Femur (tissue), 1 donor: ENCODE data around the gene CABLES2.

Source experiments
- DNase-seq: peaks from one replicate; pipeline ENCODE4 v3.0.0-alpha.2; 2017

Gene CABLES2

DNA sequence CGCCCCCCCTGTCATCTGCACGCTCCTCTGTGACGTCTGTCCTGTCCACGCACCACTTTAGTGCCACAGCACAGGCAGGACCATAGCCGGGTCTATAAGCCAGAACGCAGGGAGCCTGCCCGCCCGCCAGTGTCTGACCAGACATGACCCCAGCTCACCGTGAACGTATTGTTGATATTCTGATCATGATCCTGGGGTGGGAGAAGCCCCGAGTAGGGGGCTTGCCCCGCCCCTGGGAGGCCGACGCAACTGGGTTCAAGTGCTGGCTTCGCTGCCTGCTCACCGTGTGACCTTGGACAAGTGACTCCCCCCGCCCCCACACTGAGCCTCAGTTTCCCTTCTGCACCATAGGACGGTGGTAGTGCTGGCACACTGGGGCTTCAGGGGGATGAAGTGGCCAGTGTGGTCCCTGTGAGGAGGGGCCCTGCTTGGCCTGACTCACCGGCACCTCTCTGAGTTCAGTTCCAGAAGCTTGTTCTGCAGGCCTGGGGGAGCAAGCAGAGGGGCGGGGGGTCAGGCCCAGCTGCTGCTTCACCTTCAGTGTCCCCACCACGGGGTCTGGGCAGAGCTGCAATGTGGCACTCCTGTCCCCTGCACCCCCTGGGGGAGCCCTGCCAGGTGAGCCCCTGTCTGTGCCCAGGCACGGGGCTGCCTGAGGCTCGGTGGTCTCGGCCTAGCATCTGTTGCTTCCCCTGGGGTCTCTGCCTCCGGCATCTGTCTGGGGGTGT lies 11.1 kb upstream of the CABLES2 start:
- DNase-seq, result no peak

DNA sequence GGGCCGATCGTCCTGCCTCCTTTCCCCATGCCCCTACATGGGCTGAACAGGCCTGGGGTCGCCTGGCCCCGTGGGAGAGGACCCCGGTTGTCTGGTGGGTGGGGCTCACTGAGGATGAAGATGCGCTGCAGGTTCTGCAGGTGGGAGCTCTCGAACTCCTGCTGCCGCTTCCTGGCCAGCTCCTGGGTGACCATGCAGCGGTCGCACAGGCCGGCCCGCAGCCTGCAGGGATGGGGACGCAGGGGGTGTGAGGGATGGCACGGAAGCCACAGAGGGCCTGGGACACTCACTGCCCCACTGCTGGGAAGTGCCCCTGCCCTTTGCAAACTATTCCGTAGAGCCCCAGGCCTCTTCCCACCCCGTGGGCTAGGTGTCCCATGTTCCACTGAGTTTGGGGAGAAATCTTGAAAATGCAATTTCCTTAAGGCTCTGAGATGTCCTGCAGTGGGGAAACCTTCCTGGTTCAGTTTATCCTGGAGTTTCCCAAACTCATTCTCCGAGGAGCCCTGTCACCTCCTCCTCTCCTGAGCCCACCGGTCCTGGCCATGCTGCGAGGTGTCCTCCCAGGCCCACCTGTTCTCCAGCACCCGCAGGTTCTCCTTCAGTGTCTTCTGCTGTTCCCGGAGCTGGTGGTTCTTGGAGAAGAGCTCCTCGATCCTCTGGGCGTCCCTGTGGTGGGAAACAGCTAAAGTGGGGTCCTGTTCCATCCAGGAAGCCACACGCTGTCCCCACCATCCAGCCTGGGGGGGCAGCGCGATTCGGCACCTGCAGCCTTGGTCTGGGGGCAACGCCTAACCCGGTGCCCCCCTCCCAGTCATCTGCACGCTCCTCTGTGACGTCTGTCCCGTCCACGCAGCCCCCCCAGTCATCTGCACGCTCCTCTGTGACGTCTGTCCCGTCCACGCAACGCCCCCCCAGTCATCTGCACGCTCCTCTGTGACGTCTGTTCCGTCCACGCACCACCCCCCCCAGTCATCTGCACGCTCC lies 9.9 kb upstream of the CABLES2 start:
- DNase-seq, result no peak

- DNase-seq, result no peak
Observed at GRCh38 chr20:62415354-62416111, 8.4 kb upstream of the CABLES2 start.

GRCh38 chr20:62413896-62414481 lies 6.9 kb upstream of the CABLES2 start:
- DNase-seq, result no peak

DNA sequence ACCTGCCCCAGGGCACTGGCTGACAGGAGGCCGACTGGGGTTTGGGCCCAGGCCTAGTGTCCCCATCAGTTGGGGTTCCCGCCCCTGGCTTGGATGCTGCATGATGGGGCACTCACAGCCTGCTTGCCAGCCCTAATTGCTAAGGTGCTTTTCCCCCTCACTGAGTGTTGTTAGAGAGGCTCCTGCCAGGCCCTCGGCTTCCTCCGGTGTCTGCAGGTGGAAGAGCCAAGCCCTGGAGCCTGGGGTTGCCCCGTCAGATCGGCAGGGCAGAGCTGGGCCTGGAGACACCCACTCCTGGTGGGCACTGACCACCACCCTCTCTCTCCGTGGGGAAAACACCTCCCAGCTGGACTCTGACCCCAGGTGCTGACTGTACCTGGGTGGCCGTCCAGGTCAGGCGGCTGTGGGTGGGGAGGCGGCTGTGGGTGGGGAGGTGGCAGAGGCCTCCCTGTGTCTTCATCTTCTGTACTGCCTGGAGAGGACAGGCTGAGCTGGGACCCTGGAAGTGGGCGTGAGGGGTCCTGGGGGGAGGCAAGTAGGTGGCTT lies 6.0 kb upstream of the CABLES2 start:
- DNase-seq, result no peak

DNA sequence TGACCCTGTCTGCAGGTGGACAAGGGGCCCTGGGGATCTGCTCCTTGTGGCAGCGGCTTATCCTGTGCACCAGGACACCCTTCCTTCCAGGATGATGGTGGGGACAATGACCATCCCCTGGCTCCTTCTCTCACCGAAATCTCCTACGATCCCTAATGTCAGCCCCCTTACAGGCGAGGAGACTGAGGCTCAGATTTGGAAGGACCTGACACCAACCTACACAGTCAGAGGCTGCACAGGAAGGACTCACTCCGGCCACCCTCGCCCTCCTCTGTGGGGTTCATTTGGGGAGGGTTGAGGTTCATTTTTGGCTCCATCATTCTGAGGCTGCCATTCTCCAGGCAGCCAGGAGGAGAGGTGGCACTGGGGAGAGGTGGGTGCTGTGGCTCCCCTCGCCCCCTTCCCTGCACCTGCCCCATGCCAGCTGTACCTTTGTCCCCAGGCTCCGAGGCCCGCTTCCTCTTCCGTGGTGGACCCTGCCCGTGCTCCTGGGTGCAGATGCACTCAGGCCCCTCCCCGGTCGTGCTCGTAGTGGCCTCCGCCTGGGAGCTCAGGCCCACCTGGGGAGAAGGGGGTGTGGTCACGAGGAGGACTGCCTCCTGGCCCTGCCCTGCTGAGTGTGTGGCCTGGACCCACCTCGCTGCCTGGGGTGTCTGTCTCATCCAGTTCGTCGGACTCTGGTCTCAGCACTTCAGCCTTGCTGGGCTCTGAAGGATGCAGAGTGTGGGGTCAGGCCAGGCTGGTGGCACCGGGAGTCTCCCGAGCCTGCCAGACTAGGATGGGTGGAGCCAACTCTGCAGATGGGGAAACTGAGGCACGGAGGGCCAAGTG lies 5.3 kb upstream of the CABLES2 start:
- no peak for DNase-seq

DNA sequence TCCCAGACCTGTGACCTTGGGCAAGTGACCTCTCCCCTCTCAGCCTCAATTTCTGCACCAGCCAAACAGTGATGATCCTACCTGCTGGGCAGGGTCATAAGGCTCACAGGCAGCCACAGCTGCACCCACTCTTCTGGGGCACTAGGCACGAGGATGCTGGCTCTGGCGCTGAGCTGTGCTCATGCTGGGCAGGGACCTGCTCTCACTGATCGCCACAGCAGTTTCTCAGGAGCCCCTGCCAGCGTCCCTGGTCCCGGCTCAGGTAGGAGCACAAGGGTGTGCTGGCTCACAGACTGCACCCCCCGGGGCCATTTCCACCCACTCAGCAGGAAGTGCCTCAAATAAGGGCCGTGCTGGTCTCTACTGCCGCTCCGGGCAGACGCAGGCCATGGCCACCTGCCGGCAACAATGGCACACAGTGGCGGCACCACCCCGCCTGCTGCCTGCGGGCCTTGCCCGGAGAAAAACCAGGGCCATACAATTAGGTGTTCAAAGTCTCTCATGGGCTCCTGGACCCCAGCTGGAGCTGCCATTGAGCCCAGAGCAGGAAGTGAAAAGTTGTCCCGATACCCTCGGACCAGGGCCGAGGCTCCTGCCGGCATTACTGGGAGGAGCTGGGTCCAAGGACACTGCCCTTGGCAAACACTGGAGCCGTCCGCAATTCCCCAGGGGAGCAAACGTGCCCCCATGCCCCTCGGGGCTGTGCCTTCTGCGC lies 4.6 kb upstream of the CABLES2 start:
- DNase-seq, result no peak

GRCh38 chr20:62410746-62411478 lies 3.8 kb upstream of the CABLES2 start:
- no peak for DNase-seq

- DNase-seq, result no peak
Observed at GRCh38 chr20:62409931-62410745, 3.1 kb upstream of the CABLES2 start.

DNA sequence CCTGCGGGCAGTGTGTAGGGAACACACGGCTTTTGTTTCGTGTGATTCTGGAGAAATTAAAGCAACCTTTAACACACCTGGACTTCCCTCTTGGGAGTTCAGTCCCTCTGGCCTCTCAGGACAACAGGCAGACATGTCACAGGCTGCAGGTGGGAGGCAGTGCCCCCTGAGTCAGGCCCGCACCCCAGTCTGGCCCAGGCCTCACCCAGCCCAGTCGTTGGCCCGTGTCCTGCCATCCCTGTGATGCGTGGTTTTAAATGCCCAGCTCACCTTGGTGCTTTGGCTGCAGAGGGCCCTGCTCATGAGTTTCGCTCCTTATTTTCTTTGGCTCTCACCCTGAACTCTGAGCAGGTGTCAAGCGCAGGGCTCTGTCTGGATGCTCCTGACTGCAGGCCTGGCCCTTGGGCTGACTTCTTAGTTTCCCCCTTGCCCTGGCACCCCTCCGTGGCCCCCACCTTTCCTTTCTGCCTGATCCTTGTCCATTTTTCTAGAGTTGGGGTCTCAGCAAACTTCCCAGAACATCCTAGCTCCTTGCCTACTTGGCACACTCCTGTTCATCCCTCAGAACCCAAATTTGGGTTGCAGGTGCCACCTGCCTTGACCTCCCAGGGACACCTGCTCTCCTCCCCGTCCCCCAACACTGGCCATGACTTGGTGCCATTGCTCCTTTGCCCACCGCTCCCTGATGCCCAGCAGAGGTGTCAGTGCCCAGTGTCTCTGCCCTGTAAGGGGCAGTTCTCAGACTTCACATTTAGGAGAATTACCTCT lies 2.2 kb upstream of the CABLES2 start:
- no peak for DNase-seq

GRCh38 chr20:62408640-62409039 lies 1.6 kb upstream of the CABLES2 start:
- DNase-seq, result no peak

GRCh38 chr20:62408055-62408454 lies 970 bp upstream of the CABLES2 start:
- DNase-seq, result no peak

GRCh38 chr20:62406635-62407176 lies 379 bp downstream of the CABLES2 start:
- DNase-seq, result no peak

GRCh38 chr20:62405981-62406513 lies 1.0 kb downstream of the CABLES2 start:
- no peak for DNase-seq

- no peak for DNase-seq
Observed at GRCh38 chr20:62405108-62405980, 1.7 kb downstream of the CABLES2 start.

GRCh38 chr20:62404761-62405107 lies 2.4 kb downstream of the CABLES2 start:
- DNase-seq, result no peak

DNA sequence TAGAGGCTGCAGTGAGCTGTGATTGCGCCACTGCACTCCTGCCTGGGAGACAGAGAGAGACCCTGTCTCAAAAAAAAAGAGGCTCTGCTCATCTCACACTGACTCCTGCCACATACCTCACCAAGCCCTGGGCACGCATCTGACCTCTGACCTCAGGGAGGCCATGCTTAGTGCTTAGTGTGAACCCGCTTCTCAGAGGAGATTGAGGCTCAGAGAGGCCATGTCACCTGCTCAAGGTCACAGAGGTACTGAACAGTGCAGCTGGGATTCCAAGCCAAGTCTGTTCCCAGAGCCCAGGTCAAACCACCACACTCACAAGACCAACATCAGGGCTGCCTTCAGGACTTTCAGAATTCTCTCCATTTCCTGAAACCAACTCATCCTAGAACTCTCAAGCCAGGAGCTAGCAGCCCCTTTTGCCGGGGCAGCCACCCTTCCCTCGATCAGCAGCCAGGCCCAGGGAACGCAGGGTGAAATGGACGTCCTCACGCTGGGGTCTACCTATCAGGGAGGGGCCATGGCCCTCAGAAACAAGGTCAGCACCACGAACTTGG lies 2.9 kb downstream of the CABLES2 start:
- no peak for DNase-seq
